Heart left ventricle (tissue), 16 donors: ENCODE results near the gene SIPA1. TPM values are rescaled to one million over a fixed set of nuclear protein-coding genes. Genes with fewer than 3 reads are reported as not detected.

Source experiments
- ATAC-seq, 4 donors: fragments of 200-7000 bp; cut with Tn5 transposase; one replicate each; pipeline ENCODE4 v1.9.1; 2020 to 2022; ENCODE audit warnings: moderate library complexity in 4 of 4, mild to moderate bottlenecking in 3 of 4, moderate number of reproducible peaks in 1 of 4
- DNase-seq, 5 donors: peaks; one replicate each; pipeline ENCODE4 v3.0.0-alpha.2; 2020
- H3K27ac ChIP-seq, 12 donors: fragments of 200-600 bp; sonication (generic) in 4 of 12; one replicate each; pipeline versions ENCODE4 v1.5.0 to v1.8.0; 2016 to 2022; ENCODE audit warnings: mild to moderate bottlenecking in 2 of 12
- H3K27me3 ChIP-seq, 9 donors: fragments of 200-600 bp; sonication (generic) in 2 of 9; one replicate each; pipeline versions ENCODE4 v1.5.1 to v1.8.0; 2016 to 2022; ENCODE audit warnings: mild to moderate bottlenecking in 3 of 9
- H3K36me3 ChIP-seq, 9 donors: fragments of 200-600 bp; sonication (generic) in 2 of 9; one replicate each; pipeline versions ENCODE4 v1.5.0 to v1.8.0; 2018 to 2022; ENCODE audit warnings: mild to moderate bottlenecking in 2 of 9
- H3K4me1 ChIP-seq, 12 donors: fragments of 200-600 bp; sonication (generic) in 4 of 12; one replicate each; pipeline versions ENCODE4 v1.5.0 to v1.8.0; 2016 to 2022; ENCODE audit warnings: mild to moderate bottlenecking in 3 of 12
- H3K4me3 ChIP-seq, 12 donors: fragments of 200-600 bp; sonication (generic) in 4 of 12; one replicate each; pipeline versions ENCODE4 v1.5.0 to v1.8.0; 2017 to 2022; ENCODE audit warnings: mild to moderate bottlenecking in 9 of 12, moderate library complexity in 4 of 12
- H3K9me3 ChIP-seq, 12 donors: fragments of 200-600 bp; sonication (generic) in 4 of 12; one replicate each; pipeline versions ENCODE4 v1.5.0 to v1.8.0; 2016 to 2022; ENCODE audit warnings: mild to moderate bottlenecking in 1 of 12
- CTCF ChIP-seq, 12 donors: fragments of 200-600 bp; sonication (generic) in 4 of 12; IDR thresholded peaks; one replicate each; pipeline versions ENCODE4 v1.5.0 to v1.8.0; 2018 to 2022; ENCODE audit warnings: antibody characterized with exemption in 12 of 12, mild to moderate bottlenecking in 5 of 12
- POLR2A ChIP-seq, 2 donors: fragments of 450-650 bp; IDR thresholded peaks; one replicate each; pipeline ENCODE4 v1.6.1; 2017; ENCODE audit warnings: antibody characterized with exemption in 2 of 2, mild to moderate bottlenecking in 2 of 2, moderate library complexity in 2 of 2
- WGBS, 4 donors: extraction: QIAGEN DNeasy Blood & Tissue Kit in 2 of 4; methylation state at CpG; one replicate each; pipeline versions ENCODE4 v1.1.5 to v1.1.7; 2013 to 2018; 5-methylcytosine and 5-hydroxymethylcytosine counted together
- intact Hi-C, 10 donors: fragments of 100-400 bp; cut with DNase I; formaldehyde crosslinking; loops; one replicate each; pipeline versions ENCODE4 v1.11.1 to v1.14.2; 2022
- polyA plus RNA-seq, 2 donors: library from polyadenylated mRNA; stranded (reverse); fragments of 200-250 nt; gene quantifications; one replicate each; pipeline ENCODE4 v1.2.3, GENCODE V29; 2013
- total RNA-seq, 9 donors: library from RNA; depleted of rRNA in 2 of 9; stranded (reverse); fragments of >200 nt in 2 of 9; fragmentation: NEBNext Ultra II Directional in 3 of 9; extraction: Animal tissue kit (Norgen Biotek cat#: 25700) in 3 of 9; gene quantifications; one replicate each; pipeline versions ENCODE4 v1.1.0 to v1.2.4, GENCODE V29; 2016 to 2023
- donor health status: ischemic (EF 13 %, LVEDD 7.1; RV severe dilation, severe dysfunction).
- donor health status: healthy with polysubstance abuse.
- donor health status: DM: no; HTN: yes; CAD: no.
- donor health status: DM: no; HTN: no; CAD: no.
- donor health status: ischemic (EF 25% LVEDD 6.9; RV normal size, moderate dysfunction).
- donor health status: ischemic (EF 25% LVEDD 5.7; RV mildly dilated, moderate dysfunction).
- donor health status: healthy.
- donor health status: DM: yes; HTN: yes; CAD: no.
- donor health status: ischemic (EF 35%, LVEDD 5.7; RV mildly dilated, moderate dysfunction).
- donor health status: nonischemic (EF 11% LVEDD 7.7; RV severe dilation, severe dysfunction).
- donor health status: DM: yes; HTN: yes; CAD: no.
- donor health status: PGD.
- donor health status: ischemic (EF 29% LVEDD 5.4; RV normal size, mild dysfunction).
- donor health status: nonischemic (EF 23%, LVEDD 6.1; RV moderate dilation, normal function).

The SIPA1 gene
- total and polyA plus RNA-seq, 11 donors: 17.0 to 63.3 (median 26.5) TPM

GRCh38 chr11:65607614-65608426, 30.1 kb upstream of the SIPA1 start:
- H3K27ac ChIP-seq: peak overlapping the region in 9 of 12 donors; percentile 2 to 80 (median 60)
- H3K4me1 ChIP-seq: peaks cover 4 to 83% (median 50%) of the 10 kb centered on the region in 12 donors
- DNase-seq (peak in 1 of 5 donors; percentile 29), ATAC-seq (no peak)
- peak overlapping the region in 10 of 12 donors; percentile 17 to 56 (median 40) for H3K4me3 ChIP-seq
- H3K9me3 ChIP-seq: no peaks in the 10 kb centered on the region
- WGBS, 4 donors: 69 to 75% (median 71%) methylated on average over 27 to 37 of the region's 37 CpGs
- H3K36me3 ChIP-seq: peaks cover 0 to 94% (median 71%) of the 10 kb centered on the region in 9 donors
- intact Hi-C loops: loop anchor here in 1 of 10 donors (2.0 kb wide), 1 partner anchor 31 kb away; the partner anchor contains the start of gene EHBP1L1
- TF ChIP-seq POLR2A (IDR thresholded peaks at IDR 0.05) (no peak), CTCF (IDR thresholded peaks at IDR 0.05) (no peak)
- no peaks in the 10 kb centered on the region for H3K27me3 ChIP-seq

- intact Hi-C loops: no loop called here
- DNase-seq: no peak
- H3K4me1 ChIP-seq: peaks cover 4 to 86% (median 56%) of the 10 kb centered on the region in 12 donors
- TF ChIP-seq POLR2A (IDR thresholded peaks at IDR 0.05): no peak
- TF ChIP-seq CTCF (IDR thresholded peaks at IDR 0.05): no peak
- H3K9me3 ChIP-seq: no peaks in the 10 kb centered on the region
- no peaks in the 10 kb centered on the region for H3K27me3 ChIP-seq
- ATAC-seq: no peak
- H3K36me3 ChIP-seq: peaks cover 0 to 81% (median 57%) of the 10 kb centered on the region in 9 donors
- H3K4me3 ChIP-seq: no peak overlapping the region
- 49 to 61% (median 53%) methylated on average over 3 of the region's 3 CpGs for WGBS, 4 donors
- peak overlapping the region in 6 of 12 donors; percentile 96 to 99 (median 97) for H3K27ac ChIP-seq
Measured at GRCh38 chr11:65609229-65609628, 28.7 kb upstream of the SIPA1 start.

- Histone ChIP-seq H3K27me3 (no peaks in the 10 kb centered on the region), H3K9me3 (no peaks in the 10 kb centered on the region), H3K4me1 (peaks cover 4 to 89% (median 56%) of the 10 kb centered on the region in 12 donors), H3K36me3 (peaks cover 0 to 76% (median 53%) of the 10 kb centered on the region in 9 donors), H3K4me3 (peak overlapping the region in 4 of 12 donors; percentile 91 to 97 (median 96)), H3K27ac (peak overlapping the region in 10 of 12 donors; percentile 1 to 99 (median 97))
- 70 to 81% (median 74%) methylated on average over 4 to 5 of the region's 5 CpGs for WGBS, 4 donors
- ATAC-seq (no peak), DNase-seq (no peak)
- TF ChIP-seq CTCF (IDR thresholded peaks at IDR 0.05) (no peak), POLR2A (IDR thresholded peaks at IDR 0.05) (no peak)
- intact Hi-C loops: loop anchor here in 5 of 10 donors (5.0 to 10.0 kb wide), 4 partner anchors 32 to 165 kb away; partner anchors contain the start of genes EHBP1L1 (in 3 of the 5), FAM89B (in 1 of the 5), KAT5 (in 1 of the 5) and ZNRD2 (in 1 of the 5)
Measured at GRCh38 chr11:65609665-65610064, 28.2 kb upstream of the SIPA1 start.

GRCh38 chr11:65610404-65610803, 27.5 kb upstream of the SIPA1 start:
- H3K4me3 ChIP-seq: peak overlapping the region in 11 of 12 donors; percentile 14 to 100 (median 96)
- H3K27ac ChIP-seq: peak overlapping the region; percentile 93 to 99 (median 97)
- TF ChIP-seq POLR2A (IDR thresholded peaks at IDR 0.05): no peak
- no peak for TF ChIP-seq CTCF (IDR thresholded peaks at IDR 0.05)
- peaks cover 4 to 90% (median 56%) of the 10 kb centered on the region in 12 donors for H3K4me1 ChIP-seq
- peaks cover 0 to 69% (median 45%) of the 10 kb centered on the region in 9 donors for H3K36me3 ChIP-seq
- no peaks in the 10 kb centered on the region for H3K27me3 ChIP-seq
- no peak for ATAC-seq
- no peak for DNase-seq
- 45 to 56% (median 54%) methylated on average over 6 of the region's 6 CpGs for WGBS, 4 donors
- intact Hi-C loops: loop anchor here in 5 of 10 donors (5.0 to 10.0 kb wide), 4 partner anchors 33 to 164 kb away; partner anchors contain the start of genes EHBP1L1 (in 3 of the 5), FAM89B (in 1 of the 5), KAT5 (in 1 of the 5) and ZNRD2 (in 1 of the 5)
- H3K9me3 ChIP-seq: no peaks in the 10 kb centered on the region
